H1 (cell line): ENCODE measurements around the gene CMC4.

Experiments used
- CHD2 ChIP-seq: IDR thresholded peaks from 2 replicates; pipeline ENCODE4 v1.6.1; 2012; ENCODE audit warnings: low read length, improper control_type of control experiment
- CTCF ChIP-seq, 3 experiments: IDR thresholded peaks; 1 replicate in 2 of 3; 2 replicates in 1 of 3; pipeline versions ENCODE4 v1.5.1 to v1.6.1; 2011; ENCODE audit warnings: low read length in 3 of 3, mild to moderate bottlenecking in 3 of 3, inconsistent platforms in 2 of 3, low read depth in 1 of 3, moderate library complexity in 1 of 3; ENCODE audit not compliant: insufficient read depth in 1 of 3; ENCODE audit errors: control extremely low read depth in 1 of 3
- EZH2 ChIP-seq: fragments of 200-600 bp; sonication (generic); IDR thresholded peaks from 2 replicates; pipeline ENCODE4 v1.7.1; 2012; ENCODE audit warnings: low read depth, mild to moderate bottlenecking, moderate library complexity, low read length, inconsistent platforms; ENCODE audit not compliant: severe bottlenecking
- FOSL1 ChIP-seq: IDR thresholded peaks from 2 replicates; pipeline ENCODE4 v1.6.1; 2011; ENCODE audit warnings: mild to moderate bottlenecking, low read depth, low read length, moderate library complexity; ENCODE audit not compliant: insufficient read depth
- MAFK ChIP-seq: IDR thresholded peaks from 2 replicates; pipeline ENCODE4 v1.6.1; 2012; ENCODE audit warnings: low read depth, mild to moderate bottlenecking, improper control_type of control experiment, low read length
- MAX ChIP-seq: IDR thresholded peaks from 2 replicates; pipeline ENCODE4 v1.6.1; 2012; ENCODE audit warnings: inconsistent platforms
- POLR2A ChIP-seq, 2 experiments: IDR thresholded peaks; 1 replicate in 1 of 2; 2 replicates in 1 of 2; pipeline ENCODE4 v1.6.1; 2011; ENCODE audit warnings: low read depth in 2 of 2, low read length in 2 of 2, mild to moderate bottlenecking in 2 of 2; ENCODE audit errors: control extremely low read depth in 1 of 2
- POLR2AphosphoS5 ChIP-seq: IDR thresholded peaks from 2 replicates; pipeline ENCODE4 v1.6.1; 2011; ENCODE audit warnings: low read depth, low read length
- RBBP5 ChIP-seq: IDR thresholded peaks from 2 replicates; pipeline ENCODE4 v1.7.1; 2012; ENCODE audit warnings: low read depth, mild to moderate bottlenecking, inconsistent platforms, low read length, moderate library complexity, borderline replicate concordance
- SAP30 ChIP-seq: fragments of 300-600 bp; sonication (generic); IDR thresholded peaks from 2 replicates; pipeline ENCODE4 v1.7.1; 2012; ENCODE audit warnings: low read length, moderate library complexity, mild to moderate bottlenecking, inconsistent platforms; ENCODE audit not compliant: insufficient read depth, insufficient replicate concordance
- SIN3A ChIP-seq, 2 experiments: IDR thresholded peaks in 1 of 2; conservative IDR thresholded peaks in 1 of 2; 2 replicates each; pipeline ENCODE4 v1.6.1; 2011 to 2012; ENCODE audit warnings: low read length in 2 of 2, improper control_type of control experiment in 1 of 2, low read depth in 1 of 2, mild to moderate bottlenecking in 1 of 2
- SRF ChIP-seq: IDR thresholded peaks from 2 replicates; pipeline ENCODE4 v1.6.1; 2011; ENCODE audit warnings: mild to moderate bottlenecking, low read depth, low read length, moderate library complexity
- TBP ChIP-seq: IDR thresholded peaks from 2 replicates; pipeline ENCODE4 v1.6.1; 2011; ENCODE audit warnings: low read depth, low read length, improper control_type of control experiment

GRCh38 chrX:155022585-155022984, 48.4 kb downstream of the CMC4 start, which contains the start of gene F8:
- no peak for TF ChIP-seq CTCF (IDR thresholded peaks at IDR 0.05; ENCODE audit: control extremely low read depth in 1 of 3, insufficient read depth in 1 of 3, low read depth in 1 of 3, low read length in 3 of 3)
- no peak for TF ChIP-seq POLR2A (IDR thresholded peaks at IDR 0.05; ENCODE audit: control extremely low read depth in 1 of 2, low read depth in 2 of 2, low read length in 2 of 2)
- no peak for TF ChIP-seq SAP30
- TF ChIP-seq MAFK = no peak
- no peak for TF ChIP-seq RBBP5
- TF ChIP-seq SRF = no peak
- TF ChIP-seq CHD2 = no peak
- no peak for TF ChIP-seq EZH2
- no peak for TF ChIP-seq FOSL1
- no peak for TF ChIP-seq MAX
- no peak for TF ChIP-seq POLR2AphosphoS5
- no peak for TF ChIP-seq SIN3A (conservative IDR thresholded peaks at IDR 0.05 in 1 of 2, IDR thresholded peaks at IDR 0.05 in 1 of 2; ENCODE audit: low read depth in 1 of 2, low read length in 2 of 2)
- no peak for TF ChIP-seq TBP
